Progenitor cell of endocrine pancreas (in vitro differentiated cells): ENCODE measurements around the gene CD209. TPM values are rescaled to one million over a fixed set of nuclear protein-coding genes. Genes with fewer than 3 reads are reported as not detected.

Source experiments
- DNase-seq: peaks from one replicate; pipeline ENCODE4 v3.0.0; 2021; ENCODE audit warnings: low spot score; ENCODE audit not compliant: unreplicated experiment
- H3K27ac Mint-ChIP-seq: 2 replicates; pipeline ENCODE4 v1.8.0; 2021; ENCODE audit warnings: mild to moderate bottlenecking, moderate library complexity, mixed read lengths
- H3K27me3 Mint-ChIP-seq: 2 replicates; pipeline ENCODE4 v1.8.0; 2021; ENCODE audit warnings: mixed read lengths
- H3K36me3 Mint-ChIP-seq: 2 replicates; pipeline ENCODE4 v1.8.0; 2022; ENCODE audit warnings: mixed read lengths; ENCODE audit not compliant: insufficient read depth
- H3K4me1 Mint-ChIP-seq: 2 replicates; pipeline ENCODE4 v1.8.0; 2021; ENCODE audit warnings: low read depth, mixed read lengths
- H3K4me3 Mint-ChIP-seq: 2 replicates; pipeline ENCODE4 v1.8.0; 2021; ENCODE audit warnings: low read depth, mild to moderate bottlenecking, moderate library complexity, mixed read lengths
- H3K9me3 Mint-ChIP-seq: 2 replicates; pipeline ENCODE4 v1.8.0; 2021; ENCODE audit warnings: low read depth, mixed read lengths
- CTCF ChIP-seq: fragments of 200-600 bp; sonication (generic); IDR thresholded peaks from one replicate; pipeline ENCODE4 v1.5.0; 2021; ENCODE audit warnings: antibody characterized with exemption, mild to moderate bottlenecking; ENCODE audit not compliant: unreplicated experiment
- total RNA-seq: library from RNA; stranded (reverse); gene quantifications from 2 replicates; pipeline ENCODE4 v1.2.1, GENCODE V29; 2021

CD209 gene
- total RNA-seq, 1 donor from 2014 or later = not detected

- no peak for TF ChIP-seq CTCF
- Mint-ChIP-seq H3K27ac (no peak within 1 kb of the TSS), H3K4me1 (no peaks in the 10 kb centered on the region), H3K9me3 (no peaks in the 10 kb centered on the region), H3K4me3 (no peak within 1 kb of the TSS), H3K27me3 (peaks cover 64% of the 10 kb centered on the region), H3K36me3 (no peaks in the 10 kb centered on the region)
- DNase-seq = no peak
These were observed 45.5 kb downstream of the CD209 start, which contains the start of gene FCER2 for GRCh38 chr19:7701654-7702457. Gene FCER2 (minus strand): TSS chr19:7702131. CDS start chr19:7699760, 2,371 bp downstream.

- no peaks in the 10 kb centered on the region for H3K36me3 Mint-ChIP-seq
- no peak for DNase-seq
- H3K27me3 Mint-ChIP-seq = peaks cover 62% of the 10 kb centered on the region
- no peak for TF ChIP-seq CTCF
- no peaks in the 10 kb centered on the region for H3K9me3 Mint-ChIP-seq
- H3K4me3 Mint-ChIP-seq = no peak overlapping the region
- H3K4me1 Mint-ChIP-seq = no peaks in the 10 kb centered on the region
- H3K27ac Mint-ChIP-seq = no peak overlapping the region
These were observed 46.2 kb downstream of the CD209 start for GRCh38 chr19:7701049-7701653.

- peak overlapping the region; percentile 62 for H3K27ac Mint-ChIP-seq
- no peak for DNase-seq
- no peaks in the 10 kb centered on the region for H3K4me1 Mint-ChIP-seq
- TF ChIP-seq CTCF = no peak
- H3K9me3 Mint-ChIP-seq = no peaks in the 10 kb centered on the region
- no peaks in the 10 kb centered on the region for H3K36me3 Mint-ChIP-seq
- H3K4me3 Mint-ChIP-seq = no peak overlapping the region
- peaks cover 61% of the 10 kb centered on the region for H3K27me3 Mint-ChIP-seq
These were observed 47.6 kb downstream of the CD209 start for GRCh38 chr19:7699417-7700401.

GRCh38 chr19:7699003-7699402 lies 48.3 kb downstream of the CD209 start:
- no peak overlapping the region for H3K4me3 Mint-ChIP-seq
- peaks cover 62% of the 10 kb centered on the region for H3K27me3 Mint-ChIP-seq

More at GRCh38 chr19:7699003-7699402, 48.3 kb downstream of the CD209 start:
- H3K27ac Mint-ChIP-seq = no peak overlapping the region
- DNase-seq = no peak
- no peak for TF ChIP-seq CTCF
- H3K36me3 Mint-ChIP-seq = no peaks in the 10 kb centered on the region
- H3K4me1 Mint-ChIP-seq = no peaks in the 10 kb centered on the region
- no peaks in the 10 kb centered on the region for H3K9me3 Mint-ChIP-seq
